Measurements from ENCODE around the gene XXYLT1. TPM values are rescaled to one million over a fixed set of nuclear protein-coding genes. Genes with fewer than 3 reads are reported as not detected.

XXYLT1 gene
- total RNA-seq, 1 donor from 2014 or later = 22.3 TPM

GRCh38 chr3:195101001-195101583 lies 169.9 kb downstream of the XXYLT1 start:
- Mint-ChIP-seq H3K36me3 (ENCODE audit: unreplicated experiment) (no peaks in the 10 kb centered on the region), H3K4me1 (ENCODE audit: low read depth, unreplicated experiment) (peaks cover 49% of the 10 kb centered on the region), H3K27me3 (ENCODE audit: unreplicated experiment) (peaks cover 7% of the 10 kb centered on the region), H3K27ac (ENCODE audit: unreplicated experiment) (no peak overlapping the region), H3K9me3 (ENCODE audit: unreplicated experiment) (peaks cover 7% of the 10 kb centered on the region), H3K4me3 (ENCODE audit: unreplicated experiment) (no peak overlapping the region)
- TF ChIP-seq, protein P1, sequence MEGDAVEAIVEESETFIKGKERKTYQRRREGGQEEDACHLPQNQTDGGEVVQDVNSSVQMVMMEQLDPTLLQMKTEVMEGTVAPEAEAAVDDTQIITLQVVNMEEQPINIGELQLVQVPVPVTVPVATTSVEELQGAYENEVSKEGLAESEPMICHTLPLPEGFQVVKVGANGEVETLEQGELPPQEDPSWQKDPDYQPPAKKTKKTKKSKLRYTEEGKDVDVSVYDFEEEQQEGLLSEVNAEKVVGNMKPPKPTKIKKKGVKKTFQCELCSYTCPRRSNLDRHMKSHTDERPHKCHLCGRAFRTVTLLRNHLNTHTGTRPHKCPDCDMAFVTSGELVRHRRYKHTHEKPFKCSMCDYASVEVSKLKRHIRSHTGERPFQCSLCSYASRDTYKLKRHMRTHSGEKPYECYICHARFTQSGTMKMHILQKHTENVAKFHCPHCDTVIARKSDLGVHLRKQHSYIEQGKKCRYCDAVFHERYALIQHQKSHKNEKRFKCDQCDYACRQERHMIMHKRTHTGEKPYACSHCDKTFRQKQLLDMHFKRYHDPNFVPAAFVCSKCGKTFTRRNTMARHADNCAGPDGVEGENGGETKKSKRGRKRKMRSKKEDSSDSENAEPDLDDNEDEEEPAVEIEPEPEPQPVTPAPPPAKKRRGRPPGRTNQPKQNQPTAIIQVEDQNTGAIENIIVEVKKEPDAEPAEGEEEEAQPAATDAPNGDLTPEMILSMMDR (IDR thresholded peaks at IDR 0.05; ENCODE audit: partially characterized antibody, unreplicated experiment) = no peak
- peak; percentile 13 for DNase-seq

DNA sequence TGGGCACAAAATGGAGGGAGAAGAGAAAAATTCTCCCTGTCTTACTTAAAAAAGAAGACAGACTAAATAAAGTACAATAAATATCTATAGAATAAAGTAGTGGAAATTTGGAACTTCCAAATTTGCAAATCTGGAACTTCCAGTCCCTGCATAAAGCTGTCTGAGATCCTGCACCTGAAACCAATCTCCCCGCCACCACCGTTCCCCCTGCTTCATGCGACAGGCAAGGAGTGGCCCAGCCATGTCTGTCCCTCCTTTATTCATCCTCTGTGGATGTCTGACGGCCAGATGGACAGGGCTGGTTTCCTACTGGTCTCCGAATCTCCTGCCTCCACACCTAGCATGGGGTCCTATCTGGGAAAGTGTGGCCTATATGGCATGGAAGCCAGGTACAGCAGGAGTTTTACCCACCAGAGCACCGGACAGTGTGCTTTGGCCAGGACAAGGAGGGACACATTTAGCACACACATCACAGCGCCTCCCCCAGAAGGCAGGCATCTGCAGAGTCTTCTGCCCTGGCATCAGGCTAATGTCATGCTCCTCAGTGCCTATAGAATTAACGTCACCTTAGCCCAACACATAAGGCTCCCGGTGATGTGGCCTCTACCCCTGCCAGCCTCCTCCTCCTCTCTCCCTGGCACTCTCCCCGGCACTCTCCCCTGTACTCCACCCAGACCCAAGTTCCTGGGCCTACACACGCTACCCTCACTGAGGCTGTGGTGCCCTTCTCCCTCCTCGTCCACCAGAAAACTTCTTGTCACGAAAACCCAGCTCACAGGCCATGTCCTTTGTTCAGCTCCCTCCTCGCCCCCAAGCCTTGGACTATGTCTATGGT lies 170.8 kb downstream of the XXYLT1 start:
- Mint-ChIP-seq H3K4me1 (ENCODE audit: low read depth, unreplicated experiment) (peaks cover 49% of the 10 kb centered on the region), H3K27ac (ENCODE audit: unreplicated experiment) (no peak overlapping the region), H3K4me3 (ENCODE audit: unreplicated experiment) (no peak overlapping the region), H3K36me3 (ENCODE audit: unreplicated experiment) (no peaks in the 10 kb centered on the region), H3K9me3 (ENCODE audit: unreplicated experiment) (peaks cover 4% of the 10 kb centered on the region), H3K27me3 (ENCODE audit: unreplicated experiment) (peaks cover 7% of the 10 kb centered on the region)
- DNase-seq = no peak
- TF ChIP-seq, protein P1 (IDR thresholded peaks at IDR 0.05; ENCODE audit: partially characterized antibody, unreplicated experiment) = no peak

DNA sequence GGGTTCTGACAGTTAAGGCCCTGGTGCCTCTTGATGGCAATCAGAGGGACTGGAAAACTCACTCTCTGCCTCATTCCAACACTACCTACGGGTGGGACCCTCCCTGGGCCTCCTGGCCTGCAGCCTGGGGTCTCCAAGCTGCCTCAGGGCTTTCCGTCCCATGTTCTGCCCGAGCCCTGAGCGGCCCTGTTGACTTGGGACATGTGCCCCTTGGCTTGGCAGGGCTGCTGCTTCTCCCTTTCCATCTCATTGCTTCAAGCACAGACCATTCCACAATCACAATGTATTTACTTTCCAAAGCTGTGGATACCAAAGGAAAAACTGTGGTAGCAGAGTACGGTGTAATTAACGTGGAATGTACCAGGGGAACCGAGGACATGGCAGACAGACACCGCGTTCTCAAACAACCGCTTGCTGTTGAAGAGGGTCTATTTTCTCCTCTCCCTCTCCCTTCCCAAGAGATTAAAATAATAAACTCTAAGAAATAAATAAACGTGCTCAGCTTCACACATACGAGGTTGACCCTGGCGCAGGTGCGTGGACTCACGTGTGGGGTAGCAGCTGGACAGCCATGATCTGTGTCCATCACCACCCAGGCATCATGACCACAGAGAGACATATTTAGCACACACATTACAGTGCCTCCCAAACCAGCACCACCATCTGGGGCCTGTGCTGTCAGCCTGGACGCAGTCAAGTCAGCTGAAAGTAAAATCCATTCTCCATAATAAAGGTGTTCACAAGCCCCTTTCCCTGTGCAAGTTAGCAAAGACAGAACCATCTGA lies 172.0 kb downstream of the XXYLT1 start:
- no peaks in the 10 kb centered on the region for H3K36me3 Mint-ChIP-seq (ENCODE audit: unreplicated experiment)
- H3K27ac Mint-ChIP-seq (ENCODE audit: unreplicated experiment) = no peak overlapping the region
- TF ChIP-seq, protein P1 (IDR thresholded peaks at IDR 0.05; ENCODE audit: partially characterized antibody, unreplicated experiment) = no peak
- H3K4me3 Mint-ChIP-seq (ENCODE audit: unreplicated experiment) = no peak overlapping the region
- peaks cover 7% of the 10 kb centered on the region for H3K27me3 Mint-ChIP-seq (ENCODE audit: unreplicated experiment)
- peaks cover 11% of the 10 kb centered on the region for H3K9me3 Mint-ChIP-seq (ENCODE audit: unreplicated experiment)
- DNase-seq = no peak
- peaks cover 55% of the 10 kb centered on the region for H3K4me1 Mint-ChIP-seq (ENCODE audit: low read depth, unreplicated experiment)

- TF ChIP-seq, protein P1 (IDR thresholded peaks at IDR 0.05; ENCODE audit: partially characterized antibody, unreplicated experiment) = no peak
- H3K4me1 Mint-ChIP-seq (ENCODE audit: low read depth, unreplicated experiment) = peaks cover 52% of the 10 kb centered on the region
- peak; percentile 10 for DNase-seq
- peaks cover 12% of the 10 kb centered on the region for H3K9me3 Mint-ChIP-seq (ENCODE audit: unreplicated experiment)
- no peak overlapping the region for H3K27ac Mint-ChIP-seq (ENCODE audit: unreplicated experiment)
- no peak overlapping the region for H3K4me3 Mint-ChIP-seq (ENCODE audit: unreplicated experiment)
- peaks cover 7% of the 10 kb centered on the region for H3K27me3 Mint-ChIP-seq (ENCODE audit: unreplicated experiment)
- H3K36me3 Mint-ChIP-seq (ENCODE audit: unreplicated experiment) = no peaks in the 10 kb centered on the region
Measured at GRCh38 chr3:195097331-195098255, 173.4 kb downstream of the XXYLT1 start.

All from glutamatergic neuron (in vitro differentiated cells).